Activated CD4-positive, alpha-beta T cell treated with anti-CD3 and anti-CD28 coated beads, Interleukin-2, amount 10 ng/mL, durations not matched to agents 24 days and 14 days (primary cell): Measurements from ENCODE around the gene JPH3. TPM values are rescaled to one million over a fixed set of nuclear protein-coding genes. Genes with fewer than 3 reads are reported as not detected.

Experiments
- DNase-seq: peaks from one replicate; pipeline ENCODE4 v3.0.0; 2022
- H3K27ac Mint-ChIP-seq: one replicate; pipeline ENCODE4 v1.8.0; 2022; ENCODE audit warnings: mild to moderate bottlenecking, mixed read lengths
- H3K27me3 Mint-ChIP-seq: one replicate; pipeline ENCODE4 v1.8.0; 2022; ENCODE audit warnings: mixed read lengths
- H3K36me3 Mint-ChIP-seq: one replicate; pipeline ENCODE4 v1.8.0; 2022; ENCODE audit warnings: low read depth, mild to moderate bottlenecking, mixed read lengths
- H3K4me1 Mint-ChIP-seq: one replicate; pipeline ENCODE4 v1.8.0; 2021; ENCODE audit warnings: mixed read lengths
- H3K4me3 Mint-ChIP-seq: one replicate; pipeline ENCODE4 v1.8.0; 2022; ENCODE audit warnings: mild to moderate bottlenecking, moderate library complexity, mixed read lengths
- H3K9me3 Mint-ChIP-seq: one replicate; pipeline ENCODE4 v1.8.0; 2021; ENCODE audit warnings: mixed read lengths
- intact Hi-C: fragments of 100-400 bp; cut with micrococcal nuclease; formaldehyde crosslinking; loops from one replicate; pipeline ENCODE4 v1.15.1; 2023
- total RNA-seq: library from RNA; stranded (reverse); gene quantifications from 2 replicates; pipeline ENCODE4 v1.2.3, GENCODE V29; 2022

JPH3 gene
- total RNA-seq, 1 donor from 2014 or later = not detected

GRCh38 chr16:87635541-87636049 lies 33.3 kb downstream of the JPH3 start:
- no peaks in the 10 kb centered on the region for H3K9me3 Mint-ChIP-seq
- H3K36me3 Mint-ChIP-seq = no peaks in the 10 kb centered on the region
- H3K27ac Mint-ChIP-seq = no peak overlapping the region
- peaks cover 6% of the 10 kb centered on the region for H3K27me3 Mint-ChIP-seq
- peak overlapping the region; percentile 73 for H3K4me3 Mint-ChIP-seq
- DNase-seq = peak; percentile 84
- H3K4me1 Mint-ChIP-seq = peaks cover 7% of the 10 kb centered on the region
- intact Hi-C loops = loop anchor here (1.0 to 10.0 kb wide), 5 partner anchors 85 to 1071 kb away; partner anchors contain the start of genes C16orf95, FOXC2 and MAP1LC3B

- Mint-ChIP-seq H3K4me1 (peaks cover 7% of the 10 kb centered on the region), H3K36me3 (no peaks in the 10 kb centered on the region), H3K27ac (no peak overlapping the region), H3K27me3 (peaks cover 6% of the 10 kb centered on the region), H3K4me3 (peak overlapping the region; percentile 73), H3K9me3 (no peaks in the 10 kb centered on the region)
- peak; percentile 92 for DNase-seq
- intact Hi-C loops = loop anchor here (5.0 to 10.0 kb wide), 3 partner anchors 244 to 1071 kb away; partner anchors contain the start of genes C16orf95, FOXC2 and MAP1LC3B
Measured at GRCh38 chr16:87636050-87636684, 33.9 kb downstream of the JPH3 start.

GRCh38 chr16:87636741-87637140 lies 34.4 kb downstream of the JPH3 start:
- Mint-ChIP-seq H3K27me3 (peaks cover 4% of the 10 kb centered on the region), H3K36me3 (no peaks in the 10 kb centered on the region), H3K4me1 (peaks cover 7% of the 10 kb centered on the region), H3K4me3 (no peak overlapping the region), H3K9me3 (no peaks in the 10 kb centered on the region), H3K27ac (no peak overlapping the region)
- intact Hi-C loops = loop anchor here (5.0 to 10.0 kb wide), 3 partner anchors 244 to 1072 kb away; partner anchors contain the start of genes C16orf95, FOXC2 and MAP1LC3B
- no peak for DNase-seq

GRCh38 chr16:87637357-87637756 lies 35.0 kb downstream of the JPH3 start:
- Mint-ChIP-seq H3K27ac (no peak overlapping the region), H3K4me3 (no peak overlapping the region), H3K27me3 (peaks cover under 1% of the 10 kb centered on the region), H3K9me3 (no peaks in the 10 kb centered on the region), H3K36me3 (no peaks in the 10 kb centered on the region), H3K4me1 (peaks cover 7% of the 10 kb centered on the region)
- intact Hi-C loops = loop anchor here (5.0 to 10.0 kb wide), 3 partner anchors 245 to 1073 kb away; partner anchors contain the start of genes C16orf95, FOXC2 and MAP1LC3B
- DNase-seq = no peak

GRCh38 chr16:87638736-87639135 lies 36.4 kb downstream of the JPH3 start:
- Mint-ChIP-seq H3K9me3 (no peaks in the 10 kb centered on the region), H3K27me3 (no peaks in the 10 kb centered on the region), H3K4me3 (no peak overlapping the region), H3K4me1 (peaks cover 7% of the 10 kb centered on the region), H3K36me3 (no peaks in the 10 kb centered on the region), H3K27ac (no peak overlapping the region)
- intact Hi-C loops = loop anchor here (5.0 to 10.0 kb wide), 3 partner anchors 246 to 1074 kb away; partner anchors contain the start of genes C16orf95, FOXC2 and MAP1LC3B
- DNase-seq = no peak

GRCh38 chr16:87641721-87642120 lies 39.4 kb downstream of the JPH3 start:
- intact Hi-C loops = no loop called here
- no peak for DNase-seq
- Mint-ChIP-seq H3K9me3 (no peaks in the 10 kb centered on the region), H3K27me3 (no peaks in the 10 kb centered on the region), H3K4me3 (no peak overlapping the region), H3K4me1 (no peaks in the 10 kb centered on the region), H3K36me3 (no peaks in the 10 kb centered on the region), H3K27ac (no peak overlapping the region)

- Mint-ChIP-seq H3K4me3 (no peak overlapping the region), H3K4me1 (no peaks in the 10 kb centered on the region), H3K9me3 (no peaks in the 10 kb centered on the region), H3K27ac (no peak overlapping the region), H3K27me3 (no peaks in the 10 kb centered on the region), H3K36me3 (no peaks in the 10 kb centered on the region)
- intact Hi-C loops = no loop called here
- DNase-seq = no peak
Measured at GRCh38 chr16:87642491-87642890, 40.2 kb downstream of the JPH3 start.

- no peak overlapping the region for H3K4me3 Mint-ChIP-seq
- H3K36me3 Mint-ChIP-seq = no peaks in the 10 kb centered on the region
- no peak for DNase-seq
- H3K9me3 Mint-ChIP-seq = no peaks in the 10 kb centered on the region
- H3K27ac Mint-ChIP-seq = no peak overlapping the region
- intact Hi-C loops = no loop called here
- peaks cover 3% of the 10 kb centered on the region for H3K4me1 Mint-ChIP-seq
- peaks cover 6% of the 10 kb centered on the region for H3K27me3 Mint-ChIP-seq
Measured at GRCh38 chr16:87644186-87644585, 41.9 kb downstream of the JPH3 start.

- Mint-ChIP-seq H3K4me1 (peaks cover 3% of the 10 kb centered on the region), H3K36me3 (no peaks in the 10 kb centered on the region), H3K27me3 (peaks cover 9% of the 10 kb centered on the region), H3K9me3 (no peaks in the 10 kb centered on the region), H3K27ac (no peak overlapping the region), H3K4me3 (no peak overlapping the region)
- intact Hi-C loops = no loop called here
- DNase-seq = no peak
Measured at GRCh38 chr16:87644596-87644995, 42.3 kb downstream of the JPH3 start.

- no peaks in the 10 kb centered on the region for H3K9me3 Mint-ChIP-seq
- no peak for DNase-seq
- H3K27ac Mint-ChIP-seq = no peak overlapping the region
- H3K27me3 Mint-ChIP-seq = peaks cover 14% of the 10 kb centered on the region
- peaks cover 3% of the 10 kb centered on the region for H3K4me1 Mint-ChIP-seq
- H3K36me3 Mint-ChIP-seq = no peaks in the 10 kb centered on the region
- intact Hi-C loops = no loop called here
- H3K4me3 Mint-ChIP-seq = no peak overlapping the region
Measured at GRCh38 chr16:87645802-87646201, 43.5 kb downstream of the JPH3 start.

GRCh38 chr16:87647431-87648185 lies 45.3 kb downstream of the JPH3 start:
- Mint-ChIP-seq H3K27ac (no peak overlapping the region), H3K4me3 (no peak overlapping the region), H3K27me3 (peaks cover 14% of the 10 kb centered on the region), H3K36me3 (no peaks in the 10 kb centered on the region), H3K9me3 (no peaks in the 10 kb centered on the region), H3K4me1 (peaks cover 3% of the 10 kb centered on the region)
- DNase-seq = no peak
- intact Hi-C loops = no loop called here

- intact Hi-C loops = no loop called here
- Mint-ChIP-seq H3K27me3 (peaks cover 14% of the 10 kb centered on the region), H3K4me3 (no peak overlapping the region), H3K36me3 (no peaks in the 10 kb centered on the region), H3K27ac (no peak overlapping the region), H3K9me3 (no peaks in the 10 kb centered on the region), H3K4me1 (peaks cover 3% of the 10 kb centered on the region)
- DNase-seq = no peak
Measured at GRCh38 chr16:87648236-87648635, 45.9 kb downstream of the JPH3 start.

- Mint-ChIP-seq H3K4me3 (no peak overlapping the region), H3K27ac (no peak overlapping the region), H3K9me3 (no peaks in the 10 kb centered on the region), H3K4me1 (peaks cover 3% of the 10 kb centered on the region), H3K27me3 (peaks cover 14% of the 10 kb centered on the region), H3K36me3 (no peaks in the 10 kb centered on the region)
- intact Hi-C loops = no loop called here
- no peak for DNase-seq
Measured at GRCh38 chr16:87648698-87649487, 46.6 kb downstream of the JPH3 start.
